A549 (cell line): Measurements from ENCODE around the gene DNAH5.

ENCODE experiments used
- CHD2 ChIP-seq: fragments of 150-350 bp; IDR thresholded peaks from 2 replicates; pipeline ENCODE4 v1.6.1; 2014; ENCODE audit warnings: low read length; ENCODE audit not compliant: partially characterized antibody
- EP300 ChIP-seq, 2 experiments: fragments of >200 bp; sonication (Bioruptor Twin); formaldehyde crosslinking; IDR thresholded peaks; 2 replicates in 1 of 2; 3 replicates in 1 of 2; pipeline ENCODE4 v1.6.1; 2016 to 2017
- ESRRA ChIP-seq: fragments of 150-350 bp; IDR thresholded peaks from 2 replicates; pipeline ENCODE4 v1.6.1; 2014; ENCODE audit warnings: mild to moderate bottlenecking, low read length, borderline replicate concordance
- HDAC2 ChIP-seq: fragments of 200-600 bp; sonication (generic); IDR thresholded peaks from 2 replicates; pipeline ENCODE4 v1.6.1; 2016
- MAX ChIP-seq: IDR thresholded peaks from 2 replicates; pipeline ENCODE4 v1.6.1; 2012
- POLR2A ChIP-seq: IDR thresholded peaks from 2 replicates; pipeline ENCODE4 v1.6.1; 2012; ENCODE audit warnings: mild to moderate bottlenecking, low read length
- SMC3 ChIP-seq: fragments of >200 bp; sonication (Bioruptor Twin); formaldehyde crosslinking; IDR thresholded peaks from 3 replicates; pipeline ENCODE4 v1.6.1; 2018; ENCODE audit warnings: inconsistent platforms
- USF2 ChIP-seq: fragments of 450-650 bp; IDR thresholded peaks from 2 replicates; pipeline ENCODE4 v1.6.1; 2014; ENCODE audit warnings: antibody characterized with exemption
- ZC3H11A ChIP-seq: fragments of 450-650 bp; IDR thresholded peaks from 2 replicates; pipeline ENCODE4 v1.6.1; 2014; ENCODE audit warnings: antibody characterized with exemption, mild to moderate bottlenecking
- TF ChIP-seq, protein P1 (sequence below): fragments of >200 bp; sonication (Bioruptor Twin); formaldehyde crosslinking; IDR thresholded peaks from 3 replicates; pipeline ENCODE4 v1.5.1; 2016
- TF ChIP-seq, protein P2 (sequence below): IDR thresholded peaks from 2 replicates; pipeline ENCODE4 v1.6.1; 2012

GRCh38 chr5:13643196-13643595 lies 301.3 kb downstream of the DNAH5 start:
- TF ChIP-seq USF2 (no peak), ESRRA (no peak), EP300 (IDR thresholded peaks at IDR 0.05) (no peak), POLR2A (no peak), HDAC2 (no peak), ZC3H11A (no peak), MAX (no peak), CHD2 (no peak), SMC3 (no peak)
- TF ChIP-seq, protein P1, sequence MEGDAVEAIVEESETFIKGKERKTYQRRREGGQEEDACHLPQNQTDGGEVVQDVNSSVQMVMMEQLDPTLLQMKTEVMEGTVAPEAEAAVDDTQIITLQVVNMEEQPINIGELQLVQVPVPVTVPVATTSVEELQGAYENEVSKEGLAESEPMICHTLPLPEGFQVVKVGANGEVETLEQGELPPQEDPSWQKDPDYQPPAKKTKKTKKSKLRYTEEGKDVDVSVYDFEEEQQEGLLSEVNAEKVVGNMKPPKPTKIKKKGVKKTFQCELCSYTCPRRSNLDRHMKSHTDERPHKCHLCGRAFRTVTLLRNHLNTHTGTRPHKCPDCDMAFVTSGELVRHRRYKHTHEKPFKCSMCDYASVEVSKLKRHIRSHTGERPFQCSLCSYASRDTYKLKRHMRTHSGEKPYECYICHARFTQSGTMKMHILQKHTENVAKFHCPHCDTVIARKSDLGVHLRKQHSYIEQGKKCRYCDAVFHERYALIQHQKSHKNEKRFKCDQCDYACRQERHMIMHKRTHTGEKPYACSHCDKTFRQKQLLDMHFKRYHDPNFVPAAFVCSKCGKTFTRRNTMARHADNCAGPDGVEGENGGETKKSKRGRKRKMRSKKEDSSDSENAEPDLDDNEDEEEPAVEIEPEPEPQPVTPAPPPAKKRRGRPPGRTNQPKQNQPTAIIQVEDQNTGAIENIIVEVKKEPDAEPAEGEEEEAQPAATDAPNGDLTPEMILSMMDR: no peak
- TF ChIP-seq, protein P2, sequence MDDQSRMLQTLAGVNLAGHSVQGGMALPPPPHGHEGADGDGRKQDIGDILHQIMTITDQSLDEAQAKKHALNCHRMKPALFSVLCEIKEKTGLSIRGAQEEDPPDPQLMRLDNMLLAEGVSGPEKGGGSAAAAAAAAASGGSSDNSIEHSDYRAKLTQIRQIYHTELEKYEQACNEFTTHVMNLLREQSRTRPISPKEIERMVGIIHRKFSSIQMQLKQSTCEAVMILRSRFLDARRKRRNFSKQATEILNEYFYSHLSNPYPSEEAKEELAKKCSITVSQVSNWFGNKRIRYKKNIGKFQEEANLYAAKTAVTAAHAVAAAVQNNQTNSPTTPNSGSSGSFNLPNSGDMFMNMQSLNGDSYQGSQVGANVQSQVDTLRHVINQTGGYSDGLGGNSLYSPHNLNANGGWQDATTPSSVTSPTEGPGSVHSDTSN: no peak
